NCI-H1930 (cell line): ENCODE measurements around the gene LMOD3.

Experiments
- DNase-seq, 2 experiments: peaks; one replicate each; lab custom pipeline; 2025; lab: John Stamatoyannopoulos, UW

Gene LMOD3

GRCh38 chr3:69091389-69092029 lies 30.9 kb downstream of the LMOD3 start:
- no peak for DNase-seq

DNA sequence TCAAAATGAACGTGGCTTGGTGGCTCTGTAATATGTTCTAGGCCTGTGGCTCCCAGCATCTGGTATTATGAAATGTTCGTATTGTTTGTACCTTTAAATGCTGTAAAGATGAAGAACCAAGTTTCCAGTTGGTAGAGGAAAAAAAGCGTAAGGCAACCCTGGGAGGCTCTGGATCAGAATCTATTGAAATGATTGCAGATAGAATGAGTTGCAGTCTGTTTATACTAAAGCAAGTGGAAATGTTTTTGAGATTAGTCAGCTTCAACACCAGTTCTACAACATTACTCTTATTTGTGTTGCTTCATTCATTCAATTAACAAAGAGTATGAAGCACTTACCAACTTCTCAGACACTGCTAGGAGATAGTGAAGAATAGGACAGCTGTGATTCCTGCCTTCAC lies 32.4 kb downstream of the LMOD3 start:
- DNase-seq: no peak

DNA sequence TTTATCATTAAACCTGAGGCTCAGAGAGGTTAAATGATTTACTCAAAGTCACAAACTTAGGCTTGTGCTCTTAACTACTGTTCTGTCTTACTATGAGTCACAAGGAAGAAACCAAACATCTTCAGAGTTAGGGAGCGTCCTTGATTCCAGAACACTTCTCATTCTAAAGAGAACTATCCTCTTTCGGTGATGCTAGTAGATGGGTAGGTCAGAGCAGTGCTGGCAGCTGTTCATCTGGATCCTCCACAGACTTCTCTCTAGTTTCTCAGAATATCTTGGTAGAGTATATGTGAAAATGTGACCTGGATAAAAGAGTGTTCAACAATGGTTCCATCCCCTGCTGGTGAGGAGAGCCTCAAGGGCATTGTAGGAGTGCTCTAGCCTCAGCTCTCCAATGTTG lies 34.3 kb downstream of the LMOD3 start:
- no peak for DNase-seq

- no peak for DNase-seq
These were observed 35.2 kb downstream of the LMOD3 start for GRCh38 chr3:69087030-69087791.

DNA sequence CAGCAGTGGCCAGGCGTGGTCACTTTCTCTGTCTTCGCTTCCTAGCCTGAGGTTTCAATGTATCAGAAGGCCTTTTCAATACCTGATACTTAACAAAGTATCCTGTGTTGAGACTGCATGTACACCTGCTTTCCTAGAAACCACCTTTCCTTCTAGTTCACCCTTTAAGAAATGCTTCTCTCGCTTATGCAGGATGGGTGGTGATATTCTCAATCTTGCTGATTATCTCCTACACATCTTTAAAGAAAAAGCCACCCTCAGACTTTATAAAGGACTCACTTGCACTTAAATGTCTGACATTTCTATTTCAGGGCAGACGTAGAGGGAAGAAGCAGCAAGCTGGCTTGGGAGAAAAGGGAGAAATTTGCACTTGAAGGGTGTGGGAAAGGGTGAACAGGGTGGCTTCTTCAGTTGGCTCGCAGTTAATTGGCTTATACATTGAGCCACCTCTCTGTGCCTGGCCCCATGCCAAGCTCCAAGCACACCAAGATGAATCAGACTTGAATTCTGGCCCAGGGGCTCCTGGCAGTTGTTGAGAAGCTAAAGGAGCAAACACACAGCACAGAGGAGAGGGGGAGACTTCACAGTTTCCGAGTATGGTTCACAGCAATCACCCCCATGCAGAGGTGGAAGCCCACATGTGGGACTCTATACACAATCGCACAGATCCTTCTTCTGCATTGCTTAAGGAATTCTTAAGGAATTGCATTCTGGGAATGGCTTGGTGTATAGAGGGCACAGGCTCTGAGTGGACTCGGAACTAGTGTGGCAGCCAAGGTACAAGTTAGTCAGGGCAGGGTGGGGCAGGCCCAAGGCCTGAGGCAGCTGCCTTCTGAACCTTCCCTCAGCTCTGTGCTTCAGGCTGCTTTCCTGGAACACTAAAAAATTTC lies 36.3 kb downstream of the LMOD3 start:
- DNase-seq: no peak

GRCh38 chr3:69085168-69085832 lies 37.1 kb downstream of the LMOD3 start:
- no peak for DNase-seq

DNA sequence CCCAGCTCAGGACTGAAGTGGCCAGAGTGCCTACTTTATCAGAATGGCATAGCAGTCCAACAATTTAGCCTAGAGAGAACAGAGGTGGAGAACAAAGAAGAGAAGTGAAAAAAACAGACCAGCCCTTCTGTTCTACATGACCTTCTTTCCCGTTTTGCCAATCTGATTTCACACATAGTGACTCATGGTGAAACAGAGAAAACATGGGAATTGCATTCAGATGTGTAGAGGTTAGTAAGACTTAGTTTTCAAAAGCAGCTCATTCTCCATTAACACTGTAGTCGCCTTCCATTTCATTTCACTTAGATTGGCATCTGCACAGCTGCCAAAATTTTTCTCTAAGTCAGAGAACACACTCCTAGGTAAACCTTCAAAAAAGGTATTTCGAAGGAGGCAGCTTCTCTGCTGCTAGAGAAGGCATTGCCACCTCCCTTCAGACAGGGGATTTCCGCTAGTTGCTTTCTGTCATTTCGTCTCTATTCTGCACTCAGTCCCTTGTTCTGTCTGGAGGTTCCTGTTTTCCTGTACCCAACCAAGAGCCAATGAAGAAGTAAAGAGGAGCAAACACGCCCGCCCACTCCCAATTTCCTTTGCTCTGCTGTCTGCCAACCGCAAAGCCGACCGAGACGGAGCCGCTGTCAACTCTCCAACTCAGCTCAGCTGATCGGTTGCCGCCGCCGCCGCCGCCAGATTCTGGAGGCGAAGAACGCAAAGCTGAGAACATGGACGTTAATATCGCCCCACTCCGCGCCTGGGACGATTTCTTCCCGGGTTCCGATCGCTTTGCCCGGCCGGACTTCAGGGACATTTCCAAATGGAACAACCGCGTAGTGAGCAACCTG lies 37.8 kb downstream of the LMOD3 start, which contains the start of gene ARL6IP5:
Gene ARL6IP5, plus strand, starts transcription at position 612 of the 842 bp plus-strand sequence. Its CDS starts 111 bp downstream, at position 723.
- DNase-seq: peak; percentile 44 to 52

DNA sequence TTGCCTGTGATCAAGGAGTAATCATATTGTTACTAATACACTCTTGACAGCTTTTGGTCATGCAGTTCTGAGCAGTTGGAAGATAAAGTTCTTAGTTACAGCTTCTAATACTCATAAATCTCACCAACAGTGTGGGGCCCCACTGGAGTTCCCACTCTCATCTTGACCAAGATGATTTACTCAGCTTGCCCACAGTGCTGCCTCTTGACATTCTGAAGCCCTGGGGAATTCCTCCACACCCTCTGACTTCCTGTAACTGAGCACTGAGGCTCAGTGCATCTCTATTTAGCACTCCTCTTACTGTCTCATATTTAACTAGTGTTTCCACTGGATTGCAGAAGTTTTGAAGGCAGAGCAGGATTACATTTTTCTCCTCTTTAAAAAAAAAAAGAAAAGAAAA lies 39.6 kb downstream of the LMOD3 start:
- no peak for DNase-seq

DNA sequence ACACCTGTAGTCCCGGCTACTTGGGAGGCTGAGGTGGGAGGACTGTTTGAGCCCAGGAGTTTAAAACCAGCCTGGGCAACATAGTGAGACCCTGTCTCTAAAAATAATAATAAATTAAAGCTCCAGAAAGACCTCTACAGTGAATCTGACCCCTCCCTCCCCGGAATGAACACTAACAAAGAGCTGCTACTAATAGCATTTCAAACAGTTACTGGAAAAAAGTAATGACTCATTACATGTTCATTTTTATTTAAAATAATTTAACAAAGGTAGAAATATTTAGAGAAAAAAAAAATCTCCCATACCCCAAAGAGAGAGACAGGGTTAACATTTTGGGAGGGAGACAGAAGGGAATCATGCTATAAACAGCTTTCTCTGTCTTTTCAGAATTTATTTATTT lies 40.0 kb downstream of the LMOD3 start:
- DNase-seq: no peak

- DNase-seq: no peak
These were observed 40.7 kb downstream of the LMOD3 start for GRCh38 chr3:69081583-69082262.

DNA sequence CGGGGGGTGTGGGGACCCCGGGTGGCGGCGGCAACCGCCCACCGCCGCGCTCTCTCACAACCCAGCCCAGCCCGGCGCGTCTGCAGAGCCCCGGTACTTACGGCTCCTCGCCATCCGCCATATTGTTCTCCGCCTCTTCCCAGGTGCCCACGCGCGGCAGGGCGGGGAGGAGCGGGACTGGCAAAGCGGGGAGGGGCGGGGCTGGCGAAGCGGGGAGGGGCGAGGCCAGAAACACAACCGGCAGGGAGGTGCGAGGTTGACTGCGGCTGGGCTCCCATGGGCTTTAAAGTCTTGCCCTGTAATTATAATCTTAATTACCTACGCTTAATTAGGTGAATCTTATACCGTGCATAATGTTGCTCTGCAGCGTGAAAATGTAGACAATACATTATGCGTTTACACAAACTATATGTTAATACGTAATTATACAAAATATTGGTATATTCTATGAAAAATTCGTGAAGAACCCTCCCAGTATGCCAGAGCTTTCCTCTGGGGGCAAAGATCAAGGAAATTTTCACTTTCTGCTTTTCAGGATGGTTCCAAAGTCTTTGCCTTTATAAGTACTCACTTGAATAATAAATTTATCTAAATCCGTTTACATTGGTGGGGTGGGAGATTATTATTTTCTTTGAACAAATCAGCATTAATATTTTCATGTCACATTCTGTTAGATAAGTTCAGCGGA lies 42.0 kb downstream of the LMOD3 start, which contains the start of gene UBA3:
Gene UBA3, minus strand, starts transcription at position 133 of the 688 bp plus-strand sequence. Its CDS starts 12 bp downstream, at position 121.
- DNase-seq: peak; percentile 70

- DNase-seq: no peak
These were observed 42.9 kb downstream of the LMOD3 start for GRCh38 chr3:69079269-69080159.

- DNase-seq: no peak
These were observed 49.5 kb downstream of the LMOD3 start for GRCh38 chr3:69072928-69073327.

DNA sequence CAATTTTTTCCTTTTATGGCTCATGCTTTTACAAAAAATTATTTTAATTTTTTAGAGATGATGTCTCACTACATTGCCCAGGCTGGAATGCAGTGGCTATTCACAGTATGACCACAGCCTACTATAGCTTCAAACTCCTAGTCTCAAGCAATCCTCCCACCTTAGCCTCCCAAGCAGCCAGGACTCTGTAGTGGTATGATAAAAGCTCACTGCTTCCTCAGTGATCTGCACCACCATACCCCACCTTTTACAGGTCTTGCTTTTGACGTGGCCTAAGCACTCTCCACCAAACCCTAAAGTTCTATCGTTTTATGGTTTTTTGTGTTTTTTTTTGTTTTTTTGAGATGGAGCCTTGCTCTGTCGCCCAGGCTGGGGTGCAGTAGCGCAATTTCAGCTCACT lies 56.3 kb downstream of the LMOD3 start:
- no peak for DNase-seq

- no peak for DNase-seq
These were observed 57.0 kb downstream of the LMOD3 start for GRCh38 chr3:69065318-69065964.

GRCh38 chr3:69063636-69064035 lies 58.8 kb downstream of the LMOD3 start:
- no peak for DNase-seq

- no peak for DNase-seq
These were observed 62.7 kb downstream of the LMOD3 start for GRCh38 chr3:69059688-69060087.

GRCh38 chr3:69058947-69059224 lies 63.5 kb downstream of the LMOD3 start:
- no peak for DNase-seq
